Measurements from ENCODE around the gene MPZL3.

The MPZL3 gene

GRCh38 chr11:118281284-118281683 is 29.1 kb upstream of the MPZL3 start:
- Histone ChIP-seq H3K27ac (no peak overlapping the region), H3K4me3 (no peak overlapping the region)
- DNase-seq (ENCODE audit: low spot score) = no peak
- TF ChIP-seq, protein P1, sequence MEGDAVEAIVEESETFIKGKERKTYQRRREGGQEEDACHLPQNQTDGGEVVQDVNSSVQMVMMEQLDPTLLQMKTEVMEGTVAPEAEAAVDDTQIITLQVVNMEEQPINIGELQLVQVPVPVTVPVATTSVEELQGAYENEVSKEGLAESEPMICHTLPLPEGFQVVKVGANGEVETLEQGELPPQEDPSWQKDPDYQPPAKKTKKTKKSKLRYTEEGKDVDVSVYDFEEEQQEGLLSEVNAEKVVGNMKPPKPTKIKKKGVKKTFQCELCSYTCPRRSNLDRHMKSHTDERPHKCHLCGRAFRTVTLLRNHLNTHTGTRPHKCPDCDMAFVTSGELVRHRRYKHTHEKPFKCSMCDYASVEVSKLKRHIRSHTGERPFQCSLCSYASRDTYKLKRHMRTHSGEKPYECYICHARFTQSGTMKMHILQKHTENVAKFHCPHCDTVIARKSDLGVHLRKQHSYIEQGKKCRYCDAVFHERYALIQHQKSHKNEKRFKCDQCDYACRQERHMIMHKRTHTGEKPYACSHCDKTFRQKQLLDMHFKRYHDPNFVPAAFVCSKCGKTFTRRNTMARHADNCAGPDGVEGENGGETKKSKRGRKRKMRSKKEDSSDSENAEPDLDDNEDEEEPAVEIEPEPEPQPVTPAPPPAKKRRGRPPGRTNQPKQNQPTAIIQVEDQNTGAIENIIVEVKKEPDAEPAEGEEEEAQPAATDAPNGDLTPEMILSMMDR (IDR thresholded peaks at IDR 0.05) = no peak

- H3K4me3 ChIP-seq = no peak overlapping the region
- TF ChIP-seq, protein P1 (IDR thresholded peaks at IDR 0.05) = no peak
- no peak for DNase-seq (ENCODE audit: low spot score)
- H3K27ac ChIP-seq = no peak overlapping the region
Observed at GRCh38 chr11:118277312-118277711, 25.1 kb upstream of the MPZL3 start.

DNA sequence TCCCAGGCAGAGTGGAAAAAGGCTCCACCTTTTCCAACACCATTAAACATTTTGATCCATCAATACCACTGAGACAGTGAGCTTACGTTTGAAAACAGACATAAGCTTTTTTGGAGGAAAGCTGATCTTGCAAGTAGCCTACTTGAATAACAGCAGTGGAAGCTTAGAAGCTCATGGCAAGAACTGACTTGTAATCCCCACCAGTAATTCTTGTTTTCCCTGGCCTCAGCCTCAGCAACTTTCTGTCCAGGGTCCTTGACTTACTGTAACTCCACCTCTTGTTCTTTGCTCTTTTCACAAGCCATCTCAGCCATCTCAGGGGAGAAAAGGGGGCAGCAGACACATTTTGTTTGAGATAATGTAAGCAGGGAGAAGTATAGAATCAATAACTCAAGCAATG is 24.3 kb upstream of the MPZL3 start:
- DNase-seq (ENCODE audit: low spot score) = no peak
- TF ChIP-seq, protein P1 (IDR thresholded peaks at IDR 0.05) = no peak
- Histone ChIP-seq H3K4me3 (no peak overlapping the region), H3K27ac (no peak overlapping the region)

GRCh38 chr11:118275176-118275575 is 23.0 kb upstream of the MPZL3 start:
- TF ChIP-seq, protein P1 (IDR thresholded peaks at IDR 0.05) = no peak
- Histone ChIP-seq H3K4me3 (no peak overlapping the region), H3K27ac (peak overlapping the region in 1 of 2 donors; percentile 37)
- DNase-seq (ENCODE audit: low spot score) = no peak

- Histone ChIP-seq H3K4me3 (no peak overlapping the region), H3K27ac (no peak overlapping the region)
- TF ChIP-seq, protein P1 (IDR thresholded peaks at IDR 0.05) = no peak
- DNase-seq (ENCODE audit: low spot score) = no peak
Observed at GRCh38 chr11:118274186-118274585, 22.0 kb upstream of the MPZL3 start.

DNA sequence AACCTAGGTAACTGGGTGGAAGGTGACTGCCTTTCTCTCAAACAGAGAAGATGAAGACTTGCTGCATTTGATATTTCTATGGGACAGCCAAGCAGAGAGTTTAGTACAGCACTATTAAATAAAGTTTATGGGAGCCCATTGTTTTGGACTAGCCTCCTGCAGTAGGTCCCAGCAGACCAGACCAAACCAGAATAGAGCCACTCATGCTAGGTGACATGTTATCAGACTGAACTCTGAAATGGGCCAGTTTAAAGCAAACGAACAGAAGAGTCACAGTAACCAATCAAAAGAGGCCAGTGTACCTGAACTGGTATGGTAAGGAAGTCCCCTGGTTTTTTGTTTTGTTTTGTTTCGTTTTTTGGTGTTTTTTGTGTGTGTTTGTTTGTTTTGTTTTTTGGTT is 19.8 kb upstream of the MPZL3 start:
- TF ChIP-seq, protein P1 (IDR thresholded peaks at IDR 0.05) = no peak
- H3K27ac ChIP-seq = no peak overlapping the region
- no peak for DNase-seq (ENCODE audit: low spot score)
- H3K4me3 ChIP-seq = no peak overlapping the region

GRCh38 chr11:118267486-118267885 is 15.3 kb upstream of the MPZL3 start:
- Histone ChIP-seq H3K4me3 (no peak overlapping the region), H3K27ac (no peak overlapping the region)
- TF ChIP-seq, protein P1 (IDR thresholded peaks at IDR 0.05) = no peak
- DNase-seq (ENCODE audit: low spot score) = no peak
